ENCODE measurements around the gene SCIN.

- TF ChIP-seq EZH2 (IDR thresholded peaks at IDR 0.05; ENCODE audit: insufficient read depth, poor library complexity, severe bottlenecking) (no peak), EZH2phosphoT487 (IDR thresholded peaks at IDR 0.05; ENCODE audit: insufficient read depth, low read depth) (no peak)
These were observed 121.5 kb downstream of the SCIN start for GRCh38 chr7:12692035-12692434.
